B cell (primary cell): ENCODE data around the gene POGLUT2. TPM values are rescaled to one million over a fixed set of nuclear protein-coding genes. Genes with fewer than 3 reads are reported as not detected.

Experiments
- ATAC-seq: fragments of 200-7000 bp; cut with Tn5 transposase; one replicate; pipeline ENCODE4 v1.10.0; 2021; ENCODE audit warnings: low read depth, mild to moderate bottlenecking, moderate number of reproducible peaks, moderate library complexity
- CTCF ChIA-PET: fragments of 350-600 bp; sonication (Branson Sonifier 250); formaldehyde crosslinking; loops from one replicate; lab custom pipeline; 2021; ENCODE audit warnings: antibody characterized with exemption, inconsistent platforms; lab: Charles Lee
- POLR2A ChIA-PET: fragments of 350-600 bp; sonication (Branson Sonifier 250); formaldehyde crosslinking; loops from one replicate; lab custom pipeline; 2021; ENCODE audit warnings: antibody characterized with exemption; lab: Charles Lee
- DNase-seq: peaks from one replicate; pipeline ENCODE4 v3.0.0; 2013
- H2AFZ ChIP-seq: 2 replicates; pipeline ENCODE4 v1.6.1; 2012; ENCODE audit warnings: mild to moderate bottlenecking, low read depth, low read length; ENCODE audit not compliant: insufficient read depth, poor library complexity, severe bottlenecking
- H3K27ac ChIP-seq, 2 donors: 1 replicate in 1 of 2; 2 replicates in 1 of 2; pipeline ENCODE4 v1.5.1; 2012 to 2013; ENCODE audit warnings: low read length in 2 of 2, mild to moderate bottlenecking in 2 of 2, moderate library complexity in 1 of 2
- H3K27me3 ChIP-seq, 4 experiments: fragments of 200-600 bp in 1 of 4; sonication (generic) in 1 of 4; replicated peaks in 1 of 4; 1 replicate in 2 of 4; 2 replicates in 2 of 4; pipeline versions ENCODE4 v1.6.1 to v1.7.0; 2013 to 2016; ENCODE audit warnings: low read length in 3 of 4, mild to moderate bottlenecking in 2 of 4, mixed read lengths in 1 of 4, moderate library complexity in 1 of 4; ENCODE audit not compliant: insufficient read depth in 4 of 4, control insufficient read depth in 3 of 4; ENCODE audit errors: control extremely low read depth in 1 of 4
- H3K36me3 ChIP-seq, 2 experiments: replicated peaks in 1 of 2; 1 replicate in 1 of 2; 2 replicates in 1 of 2; pipeline versions ENCODE4 v1.6.1 to v1.7.1; 2013; ENCODE audit warnings: low read length in 1 of 2; ENCODE audit not compliant: insufficient read depth in 2 of 2, control insufficient read depth in 1 of 2; ENCODE audit errors: control extremely low read depth in 1 of 2, extremely low read depth in 1 of 2
- H3K4me1 ChIP-seq, 2 donors: fragments of 200-600 bp in 1 of 2; sonication (generic) in 1 of 2; 1 replicate in 1 of 2; 2 replicates in 1 of 2; pipeline versions ENCODE4 v1.5.1 to v1.6.1; 2013 to 2017; ENCODE audit warnings: low read length in 2 of 2; ENCODE audit not compliant: control insufficient read depth in 2 of 2, insufficient read depth in 2 of 2
- H3K4me2 ChIP-seq: replicated peaks from 2 replicates; pipeline ENCODE3; 2012; ENCODE audit warnings: mild to moderate bottlenecking, low read depth, low read length; ENCODE audit not compliant: poor library complexity, severe bottlenecking
- H3K4me3 ChIP-seq, 5 experiments: fragments of 200-600 bp in 1 of 5; sonication (generic) in 1 of 5; 1 replicate in 3 of 5; 2 replicates in 2 of 5; pipeline versions ENCODE4 v1.5.1 to v1.7.0; 2011 to 2016; ENCODE audit warnings: low read length in 4 of 5, mild to moderate bottlenecking in 4 of 5, low read depth in 2 of 5, control low read depth in 1 of 5, moderate library complexity in 1 of 5; ENCODE audit not compliant: insufficient read depth in 1 of 5; ENCODE audit errors: control extremely low read depth in 1 of 5, extremely low read depth in 1 of 5
- H3K79me2 ChIP-seq: fragments of 200-600 bp; sonication (generic); one replicate; pipeline ENCODE4 v1.6.0; 2016; ENCODE audit warnings: low read length; ENCODE audit not compliant: control insufficient read depth, insufficient read depth
- H3K9ac ChIP-seq: fragments of 200-600 bp; sonication (generic); 2 replicates; pipeline ENCODE4 v1.6.1; 2017; ENCODE audit warnings: mild to moderate bottlenecking, low read length, moderate library complexity
- H3K9me3 ChIP-seq, 3 donors: one replicate each; pipeline versions ENCODE4 v1.6.1 to v1.7.1; 2013; ENCODE audit warnings: low read length in 2 of 3; ENCODE audit not compliant: control insufficient read depth in 2 of 3, insufficient read depth in 1 of 3; ENCODE audit errors: control extremely low read depth in 1 of 3
- H4K20me1 ChIP-seq: 2 replicates; pipeline ENCODE4 v1.6.0; 2012; ENCODE audit warnings: mild to moderate bottlenecking, low read length; ENCODE audit not compliant: insufficient read depth, control insufficient read depth, poor library complexity, severe bottlenecking
- H3K27ac Mint-ChIP-seq: one replicate; pipeline ENCODE4 v1.8.0; 2021; ENCODE audit warnings: mixed read lengths
- H3K27me3 Mint-ChIP-seq: one replicate; pipeline ENCODE4 v1.8.0; 2021; ENCODE audit warnings: mixed read lengths
- H3K4me1 Mint-ChIP-seq: one replicate; pipeline ENCODE4 v1.8.0; 2021; ENCODE audit warnings: mixed read lengths
- H3K4me3 Mint-ChIP-seq: one replicate; pipeline ENCODE4 v1.8.0; 2021; ENCODE audit warnings: mixed read lengths
- H3K9me3 Mint-ChIP-seq: one replicate; pipeline ENCODE4 v1.8.0; 2022; ENCODE audit warnings: mixed read lengths; ENCODE audit not compliant: insufficient read depth
- EZH2 ChIP-seq: IDR thresholded peaks from 2 replicates; pipeline ENCODE4 v1.6.1; 2012; ENCODE audit warnings: borderline replicate concordance, low read depth, mild to moderate bottlenecking, moderate library complexity, low read length; ENCODE audit not compliant: insufficient read depth, poor library complexity, severe bottlenecking
- WGBS: methylation state at CpG from one replicate; pipeline ENCODE4 v1.1.5; 2013; ENCODE audit warnings: missing lambda C conversion rate; ENCODE audit not compliant: insufficient coverage; 5-methylcytosine and 5-hydroxymethylcytosine counted together
- intact Hi-C: fragments of 100-400 bp; cut with micrococcal nuclease; formaldehyde crosslinking; loops from one replicate; pipeline ENCODE4 v1.10.0; 2022
- polyA plus RNA-seq: library from polyadenylated mRNA; depleted of rRNA; stranded (reverse); fragments of >200 nt; gene quantifications from 2 replicates; pipeline ENCODE4 v1.2.3, GENCODE V29; 2012
- total RNA-seq, 2 donors: library from RNA; stranded (reverse); fragments of 120-200 nt in 1 of 2; gene quantifications; 1 replicate in 1 of 2; 2 replicates in 1 of 2; pipeline versions ENCODE4 v1.2.3 to v1.2.4, GENCODE V29; 2013 to 2022
- TF ChIP-seq, protein P1 (sequence below): fragments of 200-600 bp; IDR thresholded peaks from one replicate; pipeline ENCODE4 v1.8.0; 2022; ENCODE audit warnings: antibody characterized with exemption, mild to moderate bottlenecking

Gene POGLUT2
- total and polyA plus RNA-seq, 2 donors (not counting 1 experiment from before 2014, with no cell fraction given) = 0.12 TPM; not detected in 1

- TF ChIP-seq, protein P1, sequence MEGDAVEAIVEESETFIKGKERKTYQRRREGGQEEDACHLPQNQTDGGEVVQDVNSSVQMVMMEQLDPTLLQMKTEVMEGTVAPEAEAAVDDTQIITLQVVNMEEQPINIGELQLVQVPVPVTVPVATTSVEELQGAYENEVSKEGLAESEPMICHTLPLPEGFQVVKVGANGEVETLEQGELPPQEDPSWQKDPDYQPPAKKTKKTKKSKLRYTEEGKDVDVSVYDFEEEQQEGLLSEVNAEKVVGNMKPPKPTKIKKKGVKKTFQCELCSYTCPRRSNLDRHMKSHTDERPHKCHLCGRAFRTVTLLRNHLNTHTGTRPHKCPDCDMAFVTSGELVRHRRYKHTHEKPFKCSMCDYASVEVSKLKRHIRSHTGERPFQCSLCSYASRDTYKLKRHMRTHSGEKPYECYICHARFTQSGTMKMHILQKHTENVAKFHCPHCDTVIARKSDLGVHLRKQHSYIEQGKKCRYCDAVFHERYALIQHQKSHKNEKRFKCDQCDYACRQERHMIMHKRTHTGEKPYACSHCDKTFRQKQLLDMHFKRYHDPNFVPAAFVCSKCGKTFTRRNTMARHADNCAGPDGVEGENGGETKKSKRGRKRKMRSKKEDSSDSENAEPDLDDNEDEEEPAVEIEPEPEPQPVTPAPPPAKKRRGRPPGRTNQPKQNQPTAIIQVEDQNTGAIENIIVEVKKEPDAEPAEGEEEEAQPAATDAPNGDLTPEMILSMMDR = no peak
- no peak for TF ChIP-seq EZH2
- Mint-ChIP-seq H3K27ac (no peak overlapping the region), H3K4me3 (no peak overlapping the region), H3K4me1 (peaks cover 9% of the 10 kb centered on the region), H3K27me3 (peaks cover 11% of the 10 kb centered on the region), H3K9me3 (no peaks in the 10 kb centered on the region)
- no peak overlapping the region for H3K4me2 ChIP-seq
- POLR2A ChIA-PET = no interaction called here
- WGBS = 94% methylated on average over 5 of the region's 9 CpGs
- H3K27me3 ChIP-seq = peaks cover 0 to 5% (median 2%) of the 10 kb centered on the region in 4 experiments
- H4K20me1 ChIP-seq = no peaks in the 10 kb centered on the region
- peaks cover 0 to 3% (median 0%) of the 10 kb centered on the region in 3 donors for H3K9me3 ChIP-seq
- H3K4me3 ChIP-seq = no peak overlapping the region
- CTCF ChIA-PET = no interaction called here
- H3K4me1 ChIP-seq = peaks cover 6% of the 10 kb centered on the region in 2 donors
- H3K9ac ChIP-seq = no peak overlapping the region
- H3K27ac ChIP-seq = no peak overlapping the region
- H3K79me2 ChIP-seq = no peaks in the 10 kb centered on the region
- intact Hi-C loops = no loop called here
- H2AFZ ChIP-seq = no peak overlapping the region
- DNase-seq (no peak), ATAC-seq (no peak)
- H3K36me3 ChIP-seq = no peaks in the 10 kb centered on the region
Measured at GRCh38 chr13:102793611-102794355, 5.0 kb downstream of the POGLUT2 start.

DNA sequence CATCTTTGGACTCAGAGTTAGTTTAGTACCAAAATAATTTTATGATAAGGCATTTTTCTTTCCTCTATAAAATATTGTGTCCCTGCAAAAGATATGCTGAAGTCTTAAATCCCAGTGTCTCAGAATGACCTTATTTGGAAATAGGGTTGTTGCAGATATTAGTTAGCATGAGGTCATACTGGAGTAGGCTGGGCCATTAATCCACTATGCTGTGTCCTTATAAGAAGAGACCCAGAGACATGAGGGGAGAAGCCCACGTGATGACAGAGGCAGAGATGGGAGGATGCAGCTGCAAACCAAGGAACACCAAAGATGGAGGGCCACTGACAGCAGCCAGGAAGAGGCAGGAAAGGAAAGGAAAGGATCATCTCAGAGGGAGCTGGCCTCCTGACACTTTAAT, 6.4 kb downstream of the POGLUT2 start:
- no peaks in the 10 kb centered on the region for H3K36me3 ChIP-seq
- intact Hi-C loops = no loop called here
- no peaks in the 10 kb centered on the region for H3K79me2 ChIP-seq
- H3K27me3 ChIP-seq = no peaks in the 10 kb centered on the region
- no peak overlapping the region for H3K9ac ChIP-seq
- no peak overlapping the region for H3K27ac ChIP-seq
- CTCF ChIA-PET = no interaction called here
- H3K4me1 ChIP-seq = no peaks in the 10 kb centered on the region
- no peak overlapping the region for H2AFZ ChIP-seq
- peaks cover 9% of the 10 kb centered on the region for H3K27me3 Mint-ChIP-seq
- DNase-seq (no peak), ATAC-seq (no peak)
- no peak for TF ChIP-seq EZH2
- TF ChIP-seq, protein P1 = no peak
- peaks cover 0 to 1% (median 0%) of the 10 kb centered on the region in 3 donors for H3K9me3 ChIP-seq
- no peaks in the 10 kb centered on the region for H4K20me1 ChIP-seq
- H3K9me3 Mint-ChIP-seq = no peaks in the 10 kb centered on the region
- H3K4me3 Mint-ChIP-seq = no peak overlapping the region
- H3K4me1 Mint-ChIP-seq = no peaks in the 10 kb centered on the region
- 88% methylated on average over 1 of the region's 1 CpG for WGBS
- H3K4me3 ChIP-seq = no peak overlapping the region
- POLR2A ChIA-PET = interaction anchor here (0.7 kb wide), 1 partner anchor 104 kb away, joined by 3 read pairs; no protein-coding TSS in a partner anchor
- no peak overlapping the region for H3K27ac Mint-ChIP-seq
- H3K4me2 ChIP-seq = no peak overlapping the region
